ENCODE data around the gene CYB561D2. TPM values are rescaled to one million over a fixed set of nuclear protein-coding genes. Genes with fewer than 3 reads are reported as not detected.

Gene CYB561D2
- total and polyA plus RNA-seq, 9 of the 15 experiments (the other 6 are each of a cell fraction or from before 2014, with no cell fraction given), result 4.2 to 16.6 (median 9.4) TPM

DNA sequence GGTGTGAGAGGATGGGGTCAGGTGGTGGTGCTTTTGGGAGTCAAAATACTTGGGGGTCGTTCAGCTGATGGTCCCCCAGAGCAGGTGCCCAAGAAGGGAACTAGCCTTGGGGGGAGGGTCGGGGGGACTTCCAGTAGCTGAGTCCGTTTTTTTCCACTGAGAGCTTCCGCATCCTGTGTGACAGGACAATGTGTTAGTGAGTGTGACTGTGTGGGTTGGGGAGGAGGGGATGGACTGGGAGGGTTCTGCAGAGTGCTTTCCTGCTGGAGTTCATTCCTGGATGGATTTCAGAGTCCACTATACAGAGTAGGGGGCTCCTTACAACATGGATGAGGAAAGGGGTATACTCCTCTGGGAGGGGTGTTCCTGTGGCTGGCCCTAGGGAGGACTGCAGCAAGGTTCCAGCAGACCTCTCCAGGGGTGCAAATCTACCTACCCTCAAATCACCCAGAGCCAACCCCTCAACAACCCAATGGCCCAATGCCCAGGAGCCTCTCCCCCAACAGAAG is 27.5 kb upstream of the CYB561D2 start (continued):
- TF ChIP-seq, protein P1, sequence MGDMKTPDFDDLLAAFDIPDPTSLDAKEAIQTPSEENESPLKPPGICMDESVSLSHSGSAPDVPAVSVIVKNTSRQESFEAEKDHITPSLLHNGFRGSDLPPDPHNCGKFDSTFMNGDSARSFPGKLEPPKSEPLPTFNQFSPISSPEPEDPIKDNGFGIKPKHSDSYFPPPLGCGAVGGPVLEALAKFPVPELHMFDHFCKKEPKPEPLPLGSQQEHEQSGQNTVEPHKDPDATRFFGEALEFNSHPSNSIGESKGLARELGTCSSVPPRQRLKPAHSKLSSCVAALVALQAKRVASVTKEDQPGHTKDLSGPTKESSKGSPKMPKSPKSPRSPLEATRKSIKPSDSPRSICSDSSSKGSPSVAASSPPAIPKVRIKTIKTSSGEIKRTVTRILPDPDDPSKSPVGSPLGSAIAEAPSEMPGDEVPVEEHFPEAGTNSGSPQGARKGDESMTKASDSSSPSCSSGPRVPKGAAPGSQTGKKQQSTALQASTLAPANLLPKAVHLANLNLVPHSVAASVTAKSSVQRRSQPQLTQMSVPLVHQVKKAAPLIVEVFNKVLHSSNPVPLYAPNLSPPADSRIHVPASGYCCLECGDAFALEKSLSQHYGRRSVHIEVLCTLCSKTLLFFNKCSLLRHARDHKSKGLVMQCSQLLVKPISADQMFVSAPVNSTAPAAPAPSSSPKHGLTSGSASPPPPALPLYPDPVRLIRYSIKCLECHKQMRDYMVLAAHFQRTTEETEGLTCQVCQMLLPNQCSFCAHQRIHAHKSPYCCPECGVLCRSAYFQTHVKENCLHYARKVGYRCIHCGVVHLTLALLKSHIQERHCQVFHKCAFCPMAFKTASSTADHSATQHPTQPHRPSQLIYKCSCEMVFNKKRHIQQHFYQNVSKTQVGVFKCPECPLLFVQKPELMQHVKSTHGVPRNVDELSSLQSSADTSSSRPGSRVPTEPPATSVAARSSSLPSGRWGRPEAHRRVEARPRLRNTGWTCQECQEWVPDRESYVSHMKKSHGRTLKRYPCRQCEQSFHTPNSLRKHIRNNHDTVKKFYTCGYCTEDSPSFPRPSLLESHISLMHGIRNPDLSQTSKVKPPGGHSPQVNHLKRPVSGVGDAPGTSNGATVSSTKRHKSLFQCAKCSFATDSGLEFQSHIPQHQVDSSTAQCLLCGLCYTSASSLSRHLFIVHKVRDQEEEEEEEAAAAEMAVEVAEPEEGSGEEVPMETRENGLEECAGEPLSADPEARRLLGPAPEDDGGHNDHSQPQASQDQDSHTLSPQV (IDR thresholded peaks at IDR 0.05), result no peak
- TF ChIP-seq ZNF347 (CRISPR knock-in tag; IDR thresholded peaks at IDR 0.05; ENCODE audit: low read depth) (no peak), PTTG1 (tag; IDR thresholded peaks at IDR 0.05; ENCODE audit: low read depth) (no peak), U2AF2 (optimal IDR thresholded peaks at IDR 0.05; ENCODE audit: low read depth, low read length) (no peak), THRAP3 (IDR thresholded peaks at IDR 0.05; ENCODE audit: borderline replicate concordance) (no peak), CBX8 (IDR thresholded peaks at IDR 0.05; ENCODE audit: borderline replicate concordance, extremely low read depth, low read depth, low read length, poor library complexity, severe bottlenecking) (no peak), RHOXF2B (CRISPR knock-in tag; conservative IDR thresholded peaks at IDR 0.05) (no peak), RBFOX2 (IDR thresholded peaks at IDR 0.05; ENCODE audit: low read depth, low read length) (no peak), SAP30 (IDR thresholded peaks at IDR 0.05; ENCODE audit: borderline replicate concordance, insufficient read depth, low read depth, low read length, poor library complexity, severe bottlenecking) (no peak), ZNF551 (CRISPR knock-in tag; IDR thresholded peaks at IDR 0.05) (no peak)
